Natural killer cell (primary cell): ENCODE results near the gene SNX9. TPM values are rescaled to one million over a fixed set of nuclear protein-coding genes. Genes with fewer than 3 reads are reported as not detected.

ENCODE experiments used
- ATAC-seq, 3 donors: fragments of 150-1000 bp in 2 of 3; fragments of 200-7000 bp in 1 of 3; cut with Tn5 transposase; 1 replicate in 1 of 3; 2 replicates in 2 of 3; pipeline ENCODE4 v1.10.0; 2021; ENCODE audit warnings: mild to moderate bottlenecking in 2 of 3, moderate library complexity in 2 of 3
- DNase-seq, 2 donors: peaks; one replicate each; pipeline versions ENCODE4 v3.0.0 to v3.0.0-alpha.2; 2013 to 2021; ENCODE audit warnings: mixed read lengths in 1 of 2
- H3K27ac ChIP-seq: one replicate; pipeline ENCODE4 v1.5.1; 2013; ENCODE audit warnings: mild to moderate bottlenecking, low read length
- H3K27me3 ChIP-seq: one replicate; pipeline ENCODE4 v1.6.1; 2013; ENCODE audit warnings: low read length; ENCODE audit not compliant: control insufficient read depth, insufficient read depth
- H3K36me3 ChIP-seq: one replicate; pipeline ENCODE4 v1.6.1; 2013; ENCODE audit warnings: low read length; ENCODE audit not compliant: control insufficient read depth, insufficient read depth
- H3K4me1 ChIP-seq: one replicate; pipeline ENCODE4 v1.6.1; 2013; ENCODE audit warnings: low read length; ENCODE audit not compliant: control insufficient read depth, insufficient read depth
- H3K4me3 ChIP-seq: one replicate; pipeline ENCODE4 v1.5.1; 2013; ENCODE audit warnings: low read length
- H3K9me3 ChIP-seq: one replicate; pipeline ENCODE4 v1.6.1; 2013; ENCODE audit warnings: low read length; ENCODE audit not compliant: control insufficient read depth, insufficient read depth
- H3K27ac Mint-ChIP-seq, 2 donors: one replicate each; pipeline ENCODE4 v1.8.0; 2022; ENCODE audit warnings: mild to moderate bottlenecking in 2 of 2, mixed read lengths in 2 of 2, moderate library complexity in 1 of 2
- H3K27me3 Mint-ChIP-seq, 2 donors: one replicate each; pipeline ENCODE4 v1.8.0; 2022; ENCODE audit warnings: low read depth in 2 of 2, mixed read lengths in 2 of 2
- H3K36me3 Mint-ChIP-seq: one replicate; pipeline ENCODE4 v1.8.0; 2022; ENCODE audit warnings: mixed read lengths
- H3K4me1 Mint-ChIP-seq, 2 donors: one replicate each; pipeline ENCODE4 v1.8.0; 2022; ENCODE audit warnings: mixed read lengths in 2 of 2
- H3K4me3 Mint-ChIP-seq: one replicate; pipeline ENCODE4 v1.8.0; 2022; ENCODE audit warnings: mild to moderate bottlenecking, moderate library complexity, mixed read lengths
- H3K9me3 Mint-ChIP-seq, 2 donors: one replicate each; pipeline ENCODE4 v1.8.0; 2022; ENCODE audit warnings: mixed read lengths in 2 of 2
- CTCF ChIP-seq: fragments of 200-600 bp; IDR thresholded peaks from one replicate; pipeline ENCODE4 v1.8.0; 2022; ENCODE audit warnings: antibody characterized with exemption
- WGBS: methylation state at CpG from one replicate; pipeline ENCODE4 v1.1.7; 2013; ENCODE audit warnings: missing lambda C conversion rate; ENCODE audit not compliant: insufficient coverage; 5-methylcytosine and 5-hydroxymethylcytosine counted together
- intact Hi-C: fragments of 100-400 bp; cut with micrococcal nuclease; formaldehyde crosslinking; loops from one replicate; pipeline ENCODE4 v1.14.2; 2022
- total RNA-seq, 4 donors: library from RNA; stranded (reverse); fragments of 120-200 nt in 1 of 4; gene quantifications; one replicate each; pipeline versions ENCODE4 v1.2.3 to v1.2.4, GENCODE V29; 2013 to 2022

SNX9 gene
- total RNA-seq, 3 donors from 2014 or later (not counting 1 experiment from before 2014, with no cell fraction given): 6.0 to 9.7 (median 7.3) TPM

GRCh38 chr6:157861814-157862213 is 38.8 kb downstream of the SNX9 start:
- DNase-seq (no peak), ATAC-seq (no peak)
- Mint-ChIP-seq H3K4me3 (no peak overlapping the region), H3K9me3 (no peaks in the 10 kb centered on the region), H3K27me3 (peaks cover 20 to 64% of the 10 kb centered on the region in 2 donors), H3K27ac (no peak overlapping the region), H3K36me3 (no peaks in the 10 kb centered on the region), H3K4me1 (peaks cover 13 to 26% of the 10 kb centered on the region in 2 donors)
- TF ChIP-seq CTCF: no peak
- intact Hi-C loops: no loop called here
- peaks cover 6% of the 10 kb centered on the region for H3K4me1 ChIP-seq
- H3K27me3 ChIP-seq: peaks cover 5% of the 10 kb centered on the region
- H3K4me3 ChIP-seq: no peak overlapping the region
- no peaks in the 10 kb centered on the region for H3K9me3 ChIP-seq
- no peak overlapping the region for H3K27ac ChIP-seq
- WGBS: 93% methylated on average over 1 of the region's 3 CpGs
- no peaks in the 10 kb centered on the region for H3K36me3 ChIP-seq

- no peak for TF ChIP-seq CTCF
- H3K4me3 ChIP-seq: no peak overlapping the region
- Mint-ChIP-seq H3K27ac (no peak overlapping the region), H3K9me3 (no peaks in the 10 kb centered on the region), H3K4me3 (no peak overlapping the region), H3K36me3 (no peaks in the 10 kb centered on the region), H3K27me3 (peaks cover 20 to 64% of the 10 kb centered on the region in 2 donors), H3K4me1 (peaks cover 13 to 26% of the 10 kb centered on the region in 2 donors)
- DNase-seq (no peak), ATAC-seq (no peak)
- peaks cover 6% of the 10 kb centered on the region for H3K4me1 ChIP-seq
- H3K27me3 ChIP-seq: peaks cover 5% of the 10 kb centered on the region
- H3K36me3 ChIP-seq: no peaks in the 10 kb centered on the region
- no peaks in the 10 kb centered on the region for H3K9me3 ChIP-seq
- no peak overlapping the region for H3K27ac ChIP-seq
- 92% methylated on average over 1 of the region's 1 CpG for WGBS
- intact Hi-C loops: no loop called here
Measured at GRCh38 chr6:157862706-157863105, 39.7 kb downstream of the SNX9 start.

GRCh38 chr6:157864185-157864761 is 41.2 kb downstream of the SNX9 start:
- ATAC-seq: no peak
- peaks cover 11 to 53% of the 10 kb centered on the region in 2 donors for H3K27me3 Mint-ChIP-seq
- Histone ChIP-seq H3K36me3 (no peaks in the 10 kb centered on the region), H3K27me3 (no peaks in the 10 kb centered on the region), H3K27ac (no peak overlapping the region), H3K4me1 (peaks cover 6% of the 10 kb centered on the region), H3K4me3 (no peak overlapping the region), H3K9me3 (no peaks in the 10 kb centered on the region)
- no peaks in the 10 kb centered on the region for H3K9me3 Mint-ChIP-seq
- H3K27ac Mint-ChIP-seq: no peak overlapping the region
- peaks cover 10 to 16% of the 10 kb centered on the region in 2 donors for H3K4me1 Mint-ChIP-seq
- H3K4me3 Mint-ChIP-seq: no peak overlapping the region
- 95% methylated on average over 10 of the region's 11 CpGs for WGBS
- no peak for TF ChIP-seq CTCF
- intact Hi-C loops: no loop called here
- no peaks in the 10 kb centered on the region for H3K36me3 Mint-ChIP-seq
- DNase-seq: no peak

- Histone ChIP-seq H3K4me3 (no peak overlapping the region), H3K27me3 (no peaks in the 10 kb centered on the region), H3K27ac (no peak overlapping the region), H3K36me3 (no peaks in the 10 kb centered on the region), H3K9me3 (no peaks in the 10 kb centered on the region), H3K4me1 (peaks cover under 1% of the 10 kb centered on the region)
- intact Hi-C loops: no loop called here
- WGBS: 96% methylated on average over 6 of the region's 6 CpGs
- Mint-ChIP-seq H3K27me3 (peaks cover 11 to 46% of the 10 kb centered on the region in 2 donors), H3K4me3 (no peak overlapping the region), H3K27ac (no peak overlapping the region), H3K4me1 (peaks cover 5 to 10% of the 10 kb centered on the region in 2 donors), H3K36me3 (no peaks in the 10 kb centered on the region), H3K9me3 (no peaks in the 10 kb centered on the region)
- no peak for ATAC-seq
- no peak for TF ChIP-seq CTCF
- no peak for DNase-seq
Measured at GRCh38 chr6:157865249-157865648, 42.2 kb downstream of the SNX9 start.
